Measurements from ENCODE around the gene GNB1. TPM values are rescaled to one million over a fixed set of nuclear protein-coding genes. Genes with fewer than 3 reads are reported as not detected.
A peak's percentile ranks its signal among the peaks of the same experiment; 100 is the strongest.

The GNB1 gene
- total and polyA plus RNA-seq, 9 of the 15 experiments (the other 6 are each of a cell fraction or from before 2014, with no cell fraction given): 34.3 to 388 (median 114) TPM

- TF ChIP-seq HINFP (tag; conservative IDR thresholded peaks at IDR 0.05; ENCODE audit: low read depth) (no peak), PYGO2 (tag; IDR thresholded peaks at IDR 0.05) (no peak), ZNF75A (CRISPR knock-in tag; IDR thresholded peaks at IDR 0.05) (no peak), POLR2B (IDR thresholded peaks at IDR 0.05; ENCODE audit: low read depth, partially characterized antibody) (peak; percentile 28), KDM5B (IDR thresholded peaks at IDR 0.05; ENCODE audit: insufficient replicate concordance, low read depth, low read length) (peak; percentile 37), FIP1L1 (IDR thresholded peaks at IDR 0.05; ENCODE audit: low read depth, low read length, poor library complexity, severe bottlenecking) (peak; percentile 97), ZC3H8 (IDR thresholded peaks at IDR 0.05) (no peak), ZNF561 (CRISPR knock-in tag; conservative IDR thresholded peaks at IDR 0.05) (no peak), PKNOX1 (IDR thresholded peaks at IDR 0.05) (peak; percentile 22; the same call in 1 of the 2 replicates), NBN (IDR thresholded peaks at IDR 0.05; ENCODE audit: low read depth) (0 out of 2 replicates have a peak, but pooled peaks have one; percentile 38), MITF (IDR thresholded peaks at IDR 0.05) (peak; percentile 19; the same call in 1 of the 2 replicates), FOXM1 (IDR thresholded peaks at IDR 0.05; ENCODE audit: low read depth) (no peak), FOXM1 (CRISPR knock-in tag; IDR thresholded peaks at IDR 0.05; ENCODE audit: low read depth) (0 out of 2 replicates have a peak, but pooled peaks have one; percentile 17), ZFX (CRISPR knock-in tag; IDR thresholded peaks at IDR 0.05) (peak; percentile 89), CBX2 (IDR thresholded peaks at IDR 0.05; ENCODE audit: insufficient read depth, low read length, poor library complexity, severe bottlenecking) (no peak), ZBTB34 (CRISPR knock-in tag; IDR thresholded peaks at IDR 0.05) (no peak), NFIC (IDR thresholded peaks at IDR 0.05) (peak; percentile 81), PRMT5 (CRISPR knock-in tag; IDR thresholded peaks at IDR 0.05) (no peak), JUN (IDR thresholded peaks at IDR 0.05; ENCODE audit: borderline replicate concordance, low read depth, low read length) (peak; percentile 52; the same call in 1 of the 2 replicates), JUN (CRISPR knock-in tag; IDR thresholded peaks at IDR 0.05; ENCODE audit: borderline replicate concordance) (no peak; the same call in 1 of the 2 replicates), CBFA2T3 (IDR thresholded peaks at IDR 0.05) (peak; percentile 12; the same call in 1 of the 2 replicates), ZEB2 (IDR thresholded peaks at IDR 0.05) (peak; percentile 83), RUNX1 (IDR thresholded peaks at IDR 0.05; ENCODE audit: low read depth) (no peak), ELK3 (CRISPR knock-in tag; IDR thresholded peaks at IDR 0.05) (no peak)
Measured at GRCh38 chr1:1778663-1779319, 112.1 kb downstream of the GNB1 start (continued).
